ENCODE data around the gene PKD2L2. TPM values are rescaled to one million over a fixed set of nuclear protein-coding genes. Genes with fewer than 3 reads are reported as not detected.

PKD2L2 gene
- total and polyA plus RNA-seq, 2 of the 4 experiments (the other 2 are of a cell fraction) = not detected

- Histone ChIP-seq H3K9me3 (ENCODE audit: control insufficient read depth, insufficient read depth, low read length) (no peaks in the 10 kb centered on the region), H3K9me1 (ENCODE audit: insufficient read depth, low read length) (no peaks in the 10 kb centered on the region; the same call in 1 of the 2 replicates), H2AFZ (replicated peaks; ENCODE audit: low read length, poor library complexity) (no peak overlapping the region), H3K56ac (ENCODE audit: extremely low read depth, insufficient read depth, low read length) (no peak overlapping the region), H3K4me1 (ENCODE audit: control insufficient read depth, insufficient read depth, low read length) (0 out of 2 replicates have a peak, but pooled peaks cover 2% of the 10 kb centered on the region), H3K36me3 (ENCODE audit: control insufficient read depth, insufficient read depth, low read length) (peaks cover 5% of the 10 kb centered on the region), H4K8ac (ENCODE audit: low read depth in 2 of 2, low read length in 2 of 2) (no peak overlapping the region), H3K27me3 (ENCODE audit: control insufficient read depth, insufficient read depth, low read length) (no peaks in the 10 kb centered on the region), H2BK120ac (ENCODE audit: low read depth, low read length) (no peak overlapping the region), H2BK20ac (ENCODE audit: low read depth, low read length) (no peak overlapping the region), H2AK9ac (replicated peaks; ENCODE audit: low read depth, low read length, poor library complexity) (no peak overlapping the region), H4K5ac (ENCODE audit: low read depth, low read length) (no peak overlapping the region), H3K4me3 (ENCODE audit: insufficient read depth, low read depth, low read length) (no peak overlapping the region), H3K14ac (replicated peaks; ENCODE audit: low read depth, low read length) (no peak overlapping the region), H4K20me1 (ENCODE audit: insufficient read depth, low read length) (no peaks in the 10 kb centered on the region), H2AK5ac (ENCODE audit: low read depth, low read length) (no peak overlapping the region), H4K91ac (ENCODE audit: insufficient read depth, low read depth, low read length) (no peak overlapping the region), H2BK5ac (ENCODE audit: low read depth, low read length, poor library complexity, severe bottlenecking) (no peak overlapping the region), H3K27ac (ENCODE audit: insufficient read depth, low read length) (no peak overlapping the region), H3K4ac (ENCODE audit: low read depth, low read length) (no peak overlapping the region), H3K18ac (ENCODE audit: low read depth, low read length) (no peak overlapping the region), H3K79me1 (ENCODE audit: low read depth in 1 of 2, low read length in 2 of 2) (peaks cover 13 to 14% of the 10 kb centered on the region in 2 experiments), H3K23ac (ENCODE audit: low read depth, low read length) (no peak overlapping the region), H3K9ac (ENCODE audit: low read depth, low read length) (no peak overlapping the region), H2BK15ac (ENCODE audit: low read depth, low read length) (no peak overlapping the region), H3K4me2 (ENCODE audit: low read depth, low read length) (no peak overlapping the region)
- intact Hi-C loops (cut with micrococcal nuclease) = no loop called here
- in situ Hi-C loops (cut with MboI; ENCODE audit: low sequenced_read_pairs) = no loop called here
- dilution Hi-C loops (cut with HindIII; ENCODE audit: low sequenced_read_pairs, unreplicated experiment) = no loop called here
- no peak for DNase-seq
- TF ChIP-seq POLR2A (IDR thresholded peaks at IDR 0.05; ENCODE audit: low read depth, low read length) = no peak
- TF ChIP-seq NFE2L2 (IDR thresholded peaks at IDR 0.05; ENCODE audit: low read depth, low read length) = no peak
- no peak for TF ChIP-seq RCOR1 (IDR thresholded peaks at IDR 0.05; ENCODE audit: insufficient replicate concordance, low read length)
- TF ChIP-seq MAFK (IDR thresholded peaks at IDR 0.05; ENCODE audit: low read depth, low read length) = no peak
- no peak for TF ChIP-seq FOS (IDR thresholded peaks at IDR 0.05; ENCODE audit: low read depth, low read length)
- no peak for TF ChIP-seq MAZ (IDR thresholded peaks at IDR 0.05; ENCODE audit: borderline replicate concordance, low read depth, low read length)
- POLR2A ChIA-PET (ENCODE audit: unreplicated experiment) = no interaction called here
- 100% methylated on average over 1 of the region's 2 CpGs; no CpG with 5 or more reads in 1 of the 2 experiments for WGBS, 2 experiments (ENCODE audit: extremely low coverage in 2 of 2, insufficient read length in 1 of 2)
- no peak for ATAC-seq (ENCODE audit: low read depth)
- CTCF ChIA-PET = interaction anchor here (0.6 kb wide), 1 partner anchor 20 kb away, joined by 4 read pairs; no protein-coding TSS in a partner anchor
- BruUV-seq (replicated peaks) = no TSS peak
These were observed 70.9 kb downstream of the PKD2L2 start for GRCh38 chr5:137960141-137960540.

Data from IMR-90 (cell line).